Smooth muscle cell (in vitro differentiated cells): ENCODE data around the gene TBCA. TPM values are rescaled to one million over a fixed set of nuclear protein-coding genes. Genes with fewer than 3 reads are reported as not detected.

Experiments
- DNase-seq: peaks from one replicate; lab custom pipeline; 2025; ENCODE audit not compliant: unreplicated experiment; lab: John Stamatoyannopoulos, UW
- H2AFZ ChIP-seq: fragments of 200-600 bp; sonication (generic); 2 replicates; pipeline ENCODE4 v1.6.0; 2016; ENCODE audit warnings: antibody characterized with exemption, low read depth, mild to moderate bottlenecking
- H3F3A ChIP-seq: fragments of 200-600 bp; sonication (generic); 2 replicates; pipeline ENCODE4 v1.6.0; 2017; ENCODE audit warnings: antibody characterized with exemption, low read depth
- H3K27ac ChIP-seq: fragments of 200-600 bp; sonication (generic); 2 replicates; pipeline ENCODE4 v1.5.1; 2016; ENCODE audit warnings: low read depth, mild to moderate bottlenecking
- H3K27me3 ChIP-seq: fragments of 200-600 bp; sonication (generic); 2 replicates; pipeline ENCODE4 v1.6.1; 2016; ENCODE audit warnings: low read depth, mild to moderate bottlenecking
- H3K36me3 ChIP-seq: fragments of 200-600 bp; sonication (generic); 2 replicates; pipeline ENCODE4 v1.5.1; 2016; ENCODE audit warnings: low read depth
- H3K4me1 ChIP-seq: fragments of 200-600 bp; sonication (generic); 2 replicates; pipeline ENCODE4 v1.5.1; 2016; ENCODE audit warnings: low read depth
- H3K4me2 ChIP-seq: fragments of 200-600 bp; sonication (generic); 2 replicates; pipeline ENCODE4 v1.6.0; 2016; ENCODE audit warnings: mild to moderate bottlenecking
- H3K4me3 ChIP-seq: fragments of 200-600 bp; sonication (generic); 2 replicates; pipeline ENCODE4 v1.5.1; 2016; ENCODE audit warnings: mild to moderate bottlenecking
- H3K79me2 ChIP-seq: fragments of 200-600 bp; sonication (generic); 2 replicates; pipeline ENCODE4 v1.6.0; 2016; ENCODE audit warnings: low read depth, mild to moderate bottlenecking
- H3K9ac ChIP-seq: fragments of 200-600 bp; sonication (generic); 2 replicates; pipeline ENCODE4 v1.6.0; 2016; ENCODE audit warnings: low read depth
- H3K9me3 ChIP-seq: fragments of 200-600 bp; sonication (generic); replicated peaks from 2 replicates; pipeline ENCODE4 v1.5.1; 2016; ENCODE audit warnings: low read depth
- H4K20me1 ChIP-seq: fragments of 200-600 bp; sonication (generic); 2 replicates; pipeline ENCODE4 v1.6.0; 2016; ENCODE audit warnings: low read depth
- WGBS: methylation state at CpG from one replicate; pipeline ENCODE4 v1.1.7; 2016; ENCODE audit warnings: low lambda C conversion rate; 5-methylcytosine and 5-hydroxymethylcytosine counted together
- polyA plus RNA-seq: library from polyadenylated mRNA; unstranded; fragments of >200 nt; fragmentation: Nextera tagmentation; extraction: Ambion mirVana; gene quantifications from 2 replicates; pipeline ENCODE4 v1.2.1, GENCODE V29; 2016
- total RNA-seq: library from RNA; depleted of rRNA; stranded (reverse); fragments of >200 nt; gene quantifications from 2 replicates; pipeline ENCODE4 v1.2.3, GENCODE V29; 2014
- TF ChIP-seq, protein P1 (sequence below): fragments of 200-600 bp; sonication (generic); IDR thresholded peaks from 2 replicates; pipeline ENCODE4 v1.5.1; 2017; ENCODE audit warnings: borderline replicate concordance, mild to moderate bottlenecking, antibody characterized with exemption; ENCODE audit not compliant: insufficient read depth, poor library complexity, severe bottlenecking

Gene TBCA
- total and polyA plus RNA-seq, 2 experiments from 2014 or later, result 198 to 218 TPM

DNA sequence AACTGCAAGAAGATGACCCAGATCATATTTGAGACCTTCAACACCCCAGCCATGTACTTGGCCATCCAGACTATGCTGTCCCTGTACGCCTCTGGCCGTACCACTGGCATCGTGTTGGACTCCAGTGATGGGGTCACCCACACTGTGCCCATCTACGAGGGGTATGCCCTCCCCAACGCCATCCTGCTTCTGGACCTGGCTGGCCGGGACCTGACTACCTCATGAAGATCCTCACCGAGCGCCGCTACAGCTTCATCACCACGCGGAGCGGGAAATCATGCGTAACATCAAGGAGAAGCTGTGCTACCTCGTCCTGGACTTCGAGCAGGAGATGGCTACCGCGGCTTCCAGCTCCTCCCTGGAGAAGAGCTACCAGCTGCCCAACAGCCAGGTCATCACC is 9.1 kb upstream of the TBCA start:
- H3K27me3 ChIP-seq, result no peaks in the 10 kb centered on the region
- H2AFZ ChIP-seq, result no peak overlapping the region
- no peaks in the 10 kb centered on the region for H3K36me3 ChIP-seq
- no peak overlapping the region for H3K4me2 ChIP-seq
- no peak overlapping the region for H3K4me3 ChIP-seq
- no peaks in the 10 kb centered on the region for H4K20me1 ChIP-seq
- no peak for DNase-seq
- H3K79me2 ChIP-seq, result no peaks in the 10 kb centered on the region
- no peak overlapping the region for H3K9ac ChIP-seq
- H3K4me1 ChIP-seq, result no peaks in the 10 kb centered on the region
- WGBS, result 97% methylated on average over 17 of the region's 17 CpGs
- no peaks in the 10 kb centered on the region for H3K9me3 ChIP-seq
- no peaks in the 10 kb centered on the region for H3F3A ChIP-seq
- TF ChIP-seq, protein P1, sequence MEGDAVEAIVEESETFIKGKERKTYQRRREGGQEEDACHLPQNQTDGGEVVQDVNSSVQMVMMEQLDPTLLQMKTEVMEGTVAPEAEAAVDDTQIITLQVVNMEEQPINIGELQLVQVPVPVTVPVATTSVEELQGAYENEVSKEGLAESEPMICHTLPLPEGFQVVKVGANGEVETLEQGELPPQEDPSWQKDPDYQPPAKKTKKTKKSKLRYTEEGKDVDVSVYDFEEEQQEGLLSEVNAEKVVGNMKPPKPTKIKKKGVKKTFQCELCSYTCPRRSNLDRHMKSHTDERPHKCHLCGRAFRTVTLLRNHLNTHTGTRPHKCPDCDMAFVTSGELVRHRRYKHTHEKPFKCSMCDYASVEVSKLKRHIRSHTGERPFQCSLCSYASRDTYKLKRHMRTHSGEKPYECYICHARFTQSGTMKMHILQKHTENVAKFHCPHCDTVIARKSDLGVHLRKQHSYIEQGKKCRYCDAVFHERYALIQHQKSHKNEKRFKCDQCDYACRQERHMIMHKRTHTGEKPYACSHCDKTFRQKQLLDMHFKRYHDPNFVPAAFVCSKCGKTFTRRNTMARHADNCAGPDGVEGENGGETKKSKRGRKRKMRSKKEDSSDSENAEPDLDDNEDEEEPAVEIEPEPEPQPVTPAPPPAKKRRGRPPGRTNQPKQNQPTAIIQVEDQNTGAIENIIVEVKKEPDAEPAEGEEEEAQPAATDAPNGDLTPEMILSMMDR, result no peak
- no peak overlapping the region for H3K27ac ChIP-seq

DNA sequence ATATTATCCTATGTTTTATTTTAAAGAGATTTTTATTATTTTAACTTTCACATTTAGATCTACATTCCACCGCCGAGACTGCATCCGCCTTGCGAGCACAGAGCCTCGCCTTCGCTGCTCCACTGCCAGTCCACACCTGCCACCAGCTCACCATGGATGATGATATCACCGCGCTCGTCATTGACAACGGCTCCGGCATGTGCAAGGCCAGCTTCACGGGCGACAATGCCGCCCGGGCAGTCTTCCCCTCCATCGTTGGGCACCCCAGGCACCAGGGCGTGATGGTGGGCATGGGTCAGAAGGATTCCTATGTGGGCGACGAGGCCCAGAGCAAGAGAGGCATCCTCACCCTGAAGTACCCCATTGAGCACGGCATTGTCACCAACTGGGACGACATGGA is 8.6 kb upstream of the TBCA start:
- Histone ChIP-seq H3K27me3 (no peaks in the 10 kb centered on the region), H3K79me2 (no peaks in the 10 kb centered on the region), H3K4me3 (no peak overlapping the region), H3K4me2 (no peak overlapping the region), H3K36me3 (no peaks in the 10 kb centered on the region), H3F3A (no peaks in the 10 kb centered on the region), H4K20me1 (no peaks in the 10 kb centered on the region), H3K27ac (no peak overlapping the region), H3K9ac (no peak overlapping the region), H3K4me1 (no peaks in the 10 kb centered on the region), H2AFZ (no peak overlapping the region), H3K9me3 (no peaks in the 10 kb centered on the region)
- no peak for DNase-seq
- 95% methylated on average over 21 of the region's 21 CpGs for WGBS
- TF ChIP-seq, protein P1, result no peak

- no peak overlapping the region for H3K4me3 ChIP-seq
- H4K20me1 ChIP-seq, result no peaks in the 10 kb centered on the region
- no peak overlapping the region for H3K9ac ChIP-seq
- no peaks in the 10 kb centered on the region for H3K9me3 ChIP-seq
- no peaks in the 10 kb centered on the region for H3K4me1 ChIP-seq
- TF ChIP-seq, protein P1, result no peak
- H3K36me3 ChIP-seq, result no peaks in the 10 kb centered on the region
- H3F3A ChIP-seq, result no peaks in the 10 kb centered on the region
- no peak overlapping the region for H3K4me2 ChIP-seq
- H3K27me3 ChIP-seq, result no peaks in the 10 kb centered on the region
- no peak overlapping the region for H2AFZ ChIP-seq
- DNase-seq, result no peak
- WGBS, result 94% methylated on average over 1 of the region's 1 CpG
- no peak overlapping the region for H3K27ac ChIP-seq
- H3K79me2 ChIP-seq, result no peaks in the 10 kb centered on the region
Measured at GRCh38 chr5:77781076-77781475, 4.9 kb upstream of the TBCA start.

DNA sequence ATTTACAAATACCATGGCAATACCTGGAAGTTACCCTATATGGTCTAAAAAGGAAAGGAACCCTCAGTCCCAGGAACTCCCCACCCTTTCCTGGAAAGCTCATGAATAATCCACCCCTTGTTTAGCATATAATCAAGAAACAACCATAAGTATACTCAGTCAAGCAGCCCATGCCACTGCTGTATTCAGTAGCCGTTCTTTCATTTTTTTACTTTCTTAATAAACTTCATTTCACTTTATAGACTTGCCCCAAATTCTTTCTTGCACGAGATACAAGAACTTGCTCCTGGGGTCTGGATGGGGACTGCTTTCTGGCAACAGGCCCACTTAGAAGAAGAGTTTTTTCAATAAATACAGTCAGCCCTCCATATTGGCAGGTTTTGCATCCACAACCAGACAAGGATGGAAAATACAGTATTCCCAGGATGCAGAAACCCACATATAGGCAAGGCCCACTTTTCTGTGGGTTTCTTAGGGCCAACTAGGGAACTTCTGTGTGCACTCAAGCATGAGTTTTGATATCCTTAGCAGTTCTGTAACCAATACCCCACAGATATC is 2.8 kb upstream of the TBCA start:
- TF ChIP-seq, protein P1, result no peak
- DNase-seq, result no peak
- 95% methylated on average over 2 of the region's 2 CpGs for WGBS
- no peaks in the 10 kb centered on the region for H3F3A ChIP-seq
- H3K9ac ChIP-seq, result no peak overlapping the region
- no peak overlapping the region for H3K27ac ChIP-seq
- H3K4me2 ChIP-seq, result no peak overlapping the region
- H3K79me2 ChIP-seq, result peaks cover 19% of the 10 kb centered on the region
- H2AFZ ChIP-seq, result no peak overlapping the region
- H3K27me3 ChIP-seq, result no peaks in the 10 kb centered on the region
- H3K4me1 ChIP-seq, result peaks cover 14% of the 10 kb centered on the region
- no peaks in the 10 kb centered on the region for H3K9me3 ChIP-seq
- no peak overlapping the region for H3K4me3 ChIP-seq
- H4K20me1 ChIP-seq, result peaks cover 16% of the 10 kb centered on the region
- H3K36me3 ChIP-seq, result no peaks in the 10 kb centered on the region
